Measurements from ENCODE around the gene CHURC1.

CHURC1 gene

GRCh38 chr14:64970041-64970440, 55.8 kb downstream of the CHURC1 start:
- no peak for TF ChIP-seq CTCF (IDR thresholded peaks at IDR 0.05; ENCODE audit: insufficient read depth, low read depth, low read length, missing control alignments)
- no peak for DNase-seq (ENCODE audit: low read depth)
- H3K4me3 ChIP-seq (ENCODE audit: low read depth, low read length) = no peak overlapping the region

GRCh38 chr14:64970776-64971477, 56.7 kb downstream of the CHURC1 start:
- no peak overlapping the region for H3K4me3 ChIP-seq (ENCODE audit: low read depth, low read length)
- no peak for DNase-seq (ENCODE audit: low read depth)
- no peak for TF ChIP-seq CTCF (IDR thresholded peaks at IDR 0.05; ENCODE audit: insufficient read depth, low read depth, low read length, missing control alignments)

- DNase-seq (ENCODE audit: low read depth) = no peak
- peak overlapping the region; percentile 44 for H3K4me3 ChIP-seq (ENCODE audit: low read depth, low read length)
- no peak for TF ChIP-seq CTCF (IDR thresholded peaks at IDR 0.05; ENCODE audit: insufficient read depth, low read depth, low read length, missing control alignments)
Measured at GRCh38 chr14:64971491-64971942, 57.3 kb downstream of the CHURC1 start.

GRCh38 chr14:64971943-64972791, 57.9 kb downstream of the CHURC1 start, which contains the start of gene RAB15:
RAB15 (minus strand) TSS chr14:64972336; CDS start chr14:64972076, 260 bp downstream.
- peak; percentile 33 for DNase-seq (ENCODE audit: low read depth)
- no peak for TF ChIP-seq CTCF (IDR thresholded peaks at IDR 0.05; ENCODE audit: insufficient read depth, low read depth, low read length, missing control alignments)
- H3K4me3 ChIP-seq (ENCODE audit: low read depth, low read length) = peak within 1 kb of the TSS; percentile 63

GRCh38 chr14:64973026-64973442, 58.8 kb downstream of the CHURC1 start:
- TF ChIP-seq CTCF (IDR thresholded peaks at IDR 0.05; ENCODE audit: insufficient read depth, low read depth, low read length, missing control alignments) = no peak
- DNase-seq (ENCODE audit: low read depth) = no peak
- H3K4me3 ChIP-seq (ENCODE audit: low read depth, low read length) = no peak overlapping the region

GRCh38 chr14:64973826-64974225, 59.6 kb downstream of the CHURC1 start:
- H3K4me3 ChIP-seq (ENCODE audit: low read depth, low read length) = no peak overlapping the region
- no peak for DNase-seq (ENCODE audit: low read depth)
- no peak for TF ChIP-seq CTCF (IDR thresholded peaks at IDR 0.05; ENCODE audit: insufficient read depth, low read depth, low read length, missing control alignments)

Data from GM12865 (cell line).